Ascending aorta (tissue), 2 donors: Measurements from ENCODE around the gene TMEM164. TPM values are rescaled to one million over a fixed set of nuclear protein-coding genes. Genes with fewer than 3 reads are reported as not detected.

Source experiments
- DNase-seq, 2 donors: peaks; one replicate each; pipeline ENCODE4 v3.0.0-alpha.2; 2019; ENCODE audit warnings: low spot score in 2 of 2
- H3K27ac ChIP-seq, 2 donors: fragments of 200-600 bp; sonication (generic); one replicate each; pipeline ENCODE4 v1.5.1; 2016 to 2017; ENCODE audit warnings: mild to moderate bottlenecking in 1 of 2
- H3K27me3 ChIP-seq: fragments of 200-600 bp; sonication (generic); one replicate; pipeline ENCODE4 v1.5.1; 2017
- H3K36me3 ChIP-seq, 2 donors: fragments of 200-600 bp; sonication (generic); one replicate each; pipeline ENCODE4 v1.5.1; 2016
- H3K4me1 ChIP-seq, 2 donors: fragments of 200-600 bp; sonication (generic); one replicate each; pipeline ENCODE4 v1.5.1; 2016 to 2017; ENCODE audit warnings: mild to moderate bottlenecking in 1 of 2
- H3K4me3 ChIP-seq, 2 donors: fragments of 200-600 bp; sonication (generic); one replicate each; pipeline ENCODE4 v1.5.1; 2016 to 2017; ENCODE audit warnings: mild to moderate bottlenecking in 1 of 2
- H3K9me3 ChIP-seq, 2 donors: fragments of 200-600 bp; sonication (generic); one replicate each; pipeline ENCODE4 v1.5.1; 2016
- intact Hi-C: fragments of 100-400 bp; cut with DNase I; formaldehyde crosslinking; loops from one replicate; pipeline ENCODE4 v1.15.1; 2023
- total RNA-seq: library from RNA; depleted of rRNA; stranded (reverse); fragments of >200 nt; gene quantifications from one replicate; pipeline ENCODE4 v1.1.0, GENCODE V29; 2016
- TF ChIP-seq, protein P1 (sequence below), 3 experiments: fragments of 200-600 bp in 2 of 3; fragments of 450-650 bp in 1 of 3; sonication (generic) in 2 of 3; IDR thresholded peaks; one replicate each; pipeline ENCODE4 v1.5.1; 2016 to 2019; ENCODE audit warnings: antibody characterized with exemption in 3 of 3, mild to moderate bottlenecking in 1 of 3, moderate library complexity in 1 of 3

The TMEM164 gene
- total RNA-seq, 1 donor from 2014 or later = 15.0 TPM

DNA sequence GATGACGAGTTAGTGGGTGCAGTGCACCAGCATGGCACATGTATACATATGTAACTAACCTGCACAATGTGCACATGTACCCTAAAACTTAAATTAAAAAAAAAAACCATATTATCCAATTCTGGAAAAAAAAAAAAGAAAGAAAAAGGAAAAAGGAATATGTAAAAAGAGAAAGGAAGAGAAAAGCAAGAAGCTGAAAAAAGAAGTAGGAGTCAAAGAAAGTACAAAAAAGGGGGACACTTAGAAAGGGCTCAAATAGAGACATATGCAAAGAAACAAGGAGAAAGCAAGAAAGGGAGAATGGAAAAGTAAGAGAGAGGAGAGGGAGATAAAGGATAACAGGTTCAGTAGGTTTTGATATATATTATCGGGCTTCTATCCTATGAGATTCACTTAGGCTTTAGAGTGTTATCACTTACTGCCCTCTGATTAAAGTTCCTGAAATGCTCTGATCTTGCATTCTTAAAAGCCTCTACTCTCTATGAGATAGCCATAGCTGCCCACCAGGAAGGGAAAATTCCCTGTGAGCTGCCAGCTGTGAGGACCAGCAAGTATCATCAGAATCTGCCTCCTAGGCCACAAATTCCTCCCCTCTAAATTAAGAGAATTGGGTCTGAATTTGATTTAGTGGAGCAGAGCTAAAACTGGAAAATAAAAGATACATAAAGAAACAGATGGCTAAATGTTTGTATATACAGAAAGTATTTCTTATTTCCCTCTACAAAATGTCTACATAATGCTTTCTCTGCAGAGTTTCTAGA lies 219.8 kb downstream of the TMEM164 start:
- H3K4me3 ChIP-seq = no peak overlapping the region
- H3K27ac ChIP-seq = no peak overlapping the region
- intact Hi-C loops = no loop called here
- no peak for DNase-seq
- H3K9me3 ChIP-seq = no peaks in the 10 kb centered on the region
- H3K36me3 ChIP-seq = no peaks in the 10 kb centered on the region
- TF ChIP-seq, protein P1, sequence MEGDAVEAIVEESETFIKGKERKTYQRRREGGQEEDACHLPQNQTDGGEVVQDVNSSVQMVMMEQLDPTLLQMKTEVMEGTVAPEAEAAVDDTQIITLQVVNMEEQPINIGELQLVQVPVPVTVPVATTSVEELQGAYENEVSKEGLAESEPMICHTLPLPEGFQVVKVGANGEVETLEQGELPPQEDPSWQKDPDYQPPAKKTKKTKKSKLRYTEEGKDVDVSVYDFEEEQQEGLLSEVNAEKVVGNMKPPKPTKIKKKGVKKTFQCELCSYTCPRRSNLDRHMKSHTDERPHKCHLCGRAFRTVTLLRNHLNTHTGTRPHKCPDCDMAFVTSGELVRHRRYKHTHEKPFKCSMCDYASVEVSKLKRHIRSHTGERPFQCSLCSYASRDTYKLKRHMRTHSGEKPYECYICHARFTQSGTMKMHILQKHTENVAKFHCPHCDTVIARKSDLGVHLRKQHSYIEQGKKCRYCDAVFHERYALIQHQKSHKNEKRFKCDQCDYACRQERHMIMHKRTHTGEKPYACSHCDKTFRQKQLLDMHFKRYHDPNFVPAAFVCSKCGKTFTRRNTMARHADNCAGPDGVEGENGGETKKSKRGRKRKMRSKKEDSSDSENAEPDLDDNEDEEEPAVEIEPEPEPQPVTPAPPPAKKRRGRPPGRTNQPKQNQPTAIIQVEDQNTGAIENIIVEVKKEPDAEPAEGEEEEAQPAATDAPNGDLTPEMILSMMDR (IDR thresholded peaks at IDR 0.05) = no peak
- H3K27me3 ChIP-seq = no peaks in the 10 kb centered on the region
- H3K4me1 ChIP-seq = no peaks in the 10 kb centered on the region

DNA sequence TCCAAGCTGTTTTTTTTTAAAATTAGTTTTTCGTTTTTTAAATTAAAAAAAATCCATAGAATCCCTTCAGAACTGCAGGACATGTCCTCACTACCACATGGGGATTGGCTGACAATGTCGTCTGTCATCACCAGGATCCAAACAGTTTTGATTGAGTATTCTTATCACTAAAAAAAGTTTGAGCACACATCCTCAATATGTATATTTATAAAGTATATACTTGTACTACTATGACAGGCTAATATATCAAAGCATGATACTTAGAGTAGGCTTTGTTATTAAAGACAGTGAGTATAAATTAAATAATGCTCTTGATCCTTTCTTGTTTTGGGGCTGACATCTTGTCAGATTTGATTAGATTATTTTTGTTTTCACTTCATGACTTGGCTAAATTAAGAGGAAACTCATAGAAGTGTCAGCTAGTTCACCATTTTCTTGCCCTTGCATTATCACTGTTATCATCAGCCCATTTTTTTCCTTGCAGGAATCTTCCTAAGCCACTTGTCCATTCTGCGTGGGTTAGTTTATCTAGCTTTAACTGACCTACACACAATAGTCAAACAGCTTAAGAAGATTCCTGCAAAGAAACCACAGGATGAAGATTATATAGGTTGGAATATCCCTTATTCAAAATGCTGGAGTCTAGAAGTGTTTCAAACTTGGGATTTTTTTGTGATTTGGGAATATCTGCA lies 222.2 kb downstream of the TMEM164 start:
- H3K4me3 ChIP-seq = no peak overlapping the region
- intact Hi-C loops = no loop called here
- H3K9me3 ChIP-seq = no peaks in the 10 kb centered on the region
- TF ChIP-seq, protein P1 (IDR thresholded peaks at IDR 0.05) = no peak
- no peak for DNase-seq
- H3K27ac ChIP-seq = no peak overlapping the region
- H3K36me3 ChIP-seq = no peaks in the 10 kb centered on the region
- no peaks in the 10 kb centered on the region for H3K27me3 ChIP-seq
- no peaks in the 10 kb centered on the region for H3K4me1 ChIP-seq

DNA sequence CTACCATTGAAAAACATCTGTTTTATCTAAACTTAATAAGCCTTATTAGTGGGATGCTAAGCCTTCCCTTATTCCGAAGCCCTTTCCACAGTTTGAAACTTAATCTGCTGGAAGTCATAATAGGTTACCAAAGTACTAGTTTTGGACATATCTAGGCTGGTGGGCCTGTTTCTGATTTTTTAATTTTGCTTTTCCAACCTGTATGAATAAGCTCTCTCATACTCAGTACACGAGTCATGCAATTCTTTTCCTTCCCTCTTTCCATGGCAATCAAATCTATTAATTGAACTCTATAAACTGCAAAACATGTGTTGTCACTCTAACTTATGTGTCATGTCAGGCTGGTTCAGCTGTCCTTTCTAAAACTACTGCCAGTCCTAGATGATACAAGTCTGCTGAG lies 224.0 kb downstream of the TMEM164 start:
- TF ChIP-seq, protein P1 (IDR thresholded peaks at IDR 0.05) = no peak
- no peaks in the 10 kb centered on the region for H3K4me1 ChIP-seq
- no peak overlapping the region for H3K27ac ChIP-seq
- H3K9me3 ChIP-seq = peaks cover 0 to 2% of the 10 kb centered on the region in 2 donors
- H3K4me3 ChIP-seq = no peak overlapping the region
- no peaks in the 10 kb centered on the region for H3K36me3 ChIP-seq
- intact Hi-C loops = no loop called here
- no peaks in the 10 kb centered on the region for H3K27me3 ChIP-seq
- no peak for DNase-seq
